ENCODE data around the gene CMTM5. TPM values are rescaled to one million over a fixed set of nuclear protein-coding genes. Genes with fewer than 3 reads are reported as not detected.

The CMTM5 gene
- total RNA-seq, 1 donor: not detected

GRCh38 chr14:23372509-23372908 lies 4.3 kb upstream of the CMTM5 start, which contains the start of gene IL25:
Gene IL25 (plus strand): TSS chr14:23372809.
- DNase-seq (ENCODE audit: insufficient read length, low spot score, missing footprints): no peak
- H3K4me1 ChIP-seq (ENCODE audit: insufficient read depth, low read length): no peaks in the 10 kb centered on the region
- H3K79me2 ChIP-seq (ENCODE audit: insufficient read depth, low read length): no peaks in the 10 kb centered on the region
- H3K4me3 ChIP-seq (ENCODE audit: insufficient read depth, low read length): no peak within 1 kb of the TSS
- H4K20me1 ChIP-seq (ENCODE audit: insufficient read depth, low read length): no peaks in the 10 kb centered on the region
- H3K9me3 ChIP-seq (ENCODE audit: low read depth, low read length): no peaks in the 10 kb centered on the region
- peaks cover 31% of the 10 kb centered on the region for H3K27me3 ChIP-seq (ENCODE audit: insufficient read depth, low read length)
- H3K4me2 ChIP-seq (ENCODE audit: insufficient read depth, low read length): no peak within 1 kb of the TSS
- no peaks in the 10 kb centered on the region for H3K36me3 ChIP-seq (ENCODE audit: insufficient read depth, low read length)
- H2AFZ ChIP-seq (ENCODE audit: low read length): no peak within 1 kb of the TSS
- TF ChIP-seq CTCF (IDR thresholded peaks at IDR 0.05; ENCODE audit: extremely low read depth, low read depth, low read length): no peak
- H3K27ac ChIP-seq (ENCODE audit: low read depth, low read length): no peak within 1 kb of the TSS

DNA sequence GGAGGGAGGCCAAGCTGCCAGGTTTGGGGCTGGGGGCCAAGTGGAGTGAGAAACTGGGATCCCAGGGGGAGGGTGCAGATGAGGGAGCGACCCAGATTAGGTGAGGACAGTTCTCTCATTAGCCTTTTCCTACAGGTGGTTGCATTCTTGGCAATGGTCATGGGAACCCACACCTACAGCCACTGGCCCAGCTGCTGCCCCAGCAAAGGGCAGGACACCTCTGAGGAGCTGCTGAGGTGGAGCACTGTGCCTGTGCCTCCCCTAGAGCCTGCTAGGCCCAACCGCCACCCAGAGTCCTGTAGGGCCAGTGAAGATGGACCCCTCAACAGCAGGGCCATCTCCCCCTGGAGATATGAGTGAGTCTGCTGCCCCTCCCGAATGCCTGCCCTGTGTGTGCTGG lies 3.8 kb upstream of the CMTM5 start:
- peaks cover 28% of the 10 kb centered on the region for H3K27me3 ChIP-seq (ENCODE audit: insufficient read depth, low read length)
- no peaks in the 10 kb centered on the region for H4K20me1 ChIP-seq (ENCODE audit: insufficient read depth, low read length)
- H3K4me2 ChIP-seq (ENCODE audit: insufficient read depth, low read length): no peak overlapping the region
- no peak overlapping the region for H2AFZ ChIP-seq (ENCODE audit: low read length)
- H3K4me1 ChIP-seq (ENCODE audit: insufficient read depth, low read length): no peaks in the 10 kb centered on the region
- H3K79me2 ChIP-seq (ENCODE audit: insufficient read depth, low read length): no peaks in the 10 kb centered on the region
- DNase-seq (ENCODE audit: insufficient read length, low spot score, missing footprints): no peak
- H3K4me3 ChIP-seq (ENCODE audit: insufficient read depth, low read length): no peak overlapping the region
- H3K9me3 ChIP-seq (ENCODE audit: low read depth, low read length): no peaks in the 10 kb centered on the region
- no peak overlapping the region for H3K27ac ChIP-seq (ENCODE audit: low read depth, low read length)
- no peak for TF ChIP-seq CTCF (IDR thresholded peaks at IDR 0.05; ENCODE audit: extremely low read depth, low read depth, low read length)
- H3K36me3 ChIP-seq (ENCODE audit: insufficient read depth, low read length): no peaks in the 10 kb centered on the region

GRCh38 chr14:23375527-23376251 lies 1.2 kb upstream of the CMTM5 start:
- Histone ChIP-seq H3K27me3 (ENCODE audit: insufficient read depth, low read length) (peaks cover 21% of the 10 kb centered on the region), H3K79me2 (ENCODE audit: insufficient read depth, low read length) (no peaks in the 10 kb centered on the region), H3K4me2 (ENCODE audit: insufficient read depth, low read length) (no peak overlapping the region), H2AFZ (ENCODE audit: low read length) (no peak overlapping the region), H3K9me3 (ENCODE audit: low read depth, low read length) (no peaks in the 10 kb centered on the region), H3K4me1 (ENCODE audit: insufficient read depth, low read length) (no peaks in the 10 kb centered on the region), H3K4me3 (ENCODE audit: insufficient read depth, low read length) (no peak overlapping the region), H3K36me3 (ENCODE audit: insufficient read depth, low read length) (no peaks in the 10 kb centered on the region), H3K27ac (ENCODE audit: low read depth, low read length) (no peak overlapping the region), H4K20me1 (ENCODE audit: insufficient read depth, low read length) (no peaks in the 10 kb centered on the region)
- no peak for TF ChIP-seq CTCF (IDR thresholded peaks at IDR 0.05; ENCODE audit: extremely low read depth, low read depth, low read length)
- DNase-seq (ENCODE audit: insufficient read length, low spot score, missing footprints): no peak

GRCh38 chr14:23377198-23377550 lies 328 bp downstream of the CMTM5 start:
- Histone ChIP-seq H3K4me2 (ENCODE audit: insufficient read depth, low read length) (no peak overlapping the region), H3K36me3 (ENCODE audit: insufficient read depth, low read length) (no peaks in the 10 kb centered on the region), H3K79me2 (ENCODE audit: insufficient read depth, low read length) (no peaks in the 10 kb centered on the region), H3K4me1 (ENCODE audit: insufficient read depth, low read length) (no peaks in the 10 kb centered on the region), H3K27me3 (ENCODE audit: insufficient read depth, low read length) (peaks cover 15% of the 10 kb centered on the region), H3K9me3 (ENCODE audit: low read depth, low read length) (no peaks in the 10 kb centered on the region), H3K4me3 (ENCODE audit: insufficient read depth, low read length) (no peak overlapping the region), H4K20me1 (ENCODE audit: insufficient read depth, low read length) (no peaks in the 10 kb centered on the region), H2AFZ (ENCODE audit: low read length) (no peak overlapping the region), H3K27ac (ENCODE audit: low read depth, low read length) (no peak overlapping the region)
- no peak for DNase-seq (ENCODE audit: insufficient read length, low spot score, missing footprints)
- TF ChIP-seq CTCF (IDR thresholded peaks at IDR 0.05; ENCODE audit: extremely low read depth, low read depth, low read length): no peak

All from osteoblast (primary cell).